Lower leg skin (tissue), 4 donors: ENCODE measurements around the gene KCNT1. TPM values are rescaled to one million over a fixed set of nuclear protein-coding genes. Genes with fewer than 3 reads are reported as not detected.

ENCODE experiments used
- DNase-seq, 2 donors: peaks; one replicate each; pipeline ENCODE4 v3.0.0-alpha.2; 2019; ENCODE audit warnings: low spot score in 2 of 2
- H3K4me3 ChIP-seq: fragments of 200-600 bp; sonication (generic); 2 replicates; pipeline ENCODE4 v1.5.1; 2017; ENCODE audit warnings: mild to moderate bottlenecking, low read depth; ENCODE audit not compliant: poor library complexity, severe bottlenecking
- POLR2A ChIP-seq, 2 donors: fragments of 450-650 bp; IDR thresholded peaks; one replicate each; pipeline ENCODE4 v1.6.1; 2016 to 2017; ENCODE audit warnings: antibody characterized with exemption in 2 of 2, mild to moderate bottlenecking in 1 of 2, moderate library complexity in 1 of 2
- WGBS, 2 donors: methylation state at CpG; one replicate each; pipeline ENCODE4 v1.1.5; 2018; 5-methylcytosine and 5-hydroxymethylcytosine counted together
- intact Hi-C: fragments of 100-400 bp; cut with DNase I; formaldehyde crosslinking; loops from one replicate; pipeline ENCODE4 v1.15.0; 2023; ENCODE audit warnings: low total_unique reads
- total RNA-seq, 4 donors: library from RNA; depleted of rRNA; stranded (reverse); fragments of >200 nt; gene quantifications; one replicate each; pipeline ENCODE4 v1.1.0, GENCODE V29; 2016
- TF ChIP-seq, protein P1 (sequence below), 3 donors: fragments of 450-650 bp; IDR thresholded peaks; one replicate each; pipeline ENCODE4 v1.5.1; 2016; ENCODE audit warnings: antibody characterized with exemption in 3 of 3, mild to moderate bottlenecking in 3 of 3, moderate library complexity in 2 of 3

Gene KCNT1
- total RNA-seq, 4 donors from 2014 or later: 0.10 TPM; not detected in 3

- DNase-seq: no peak
- TF ChIP-seq, protein P1, sequence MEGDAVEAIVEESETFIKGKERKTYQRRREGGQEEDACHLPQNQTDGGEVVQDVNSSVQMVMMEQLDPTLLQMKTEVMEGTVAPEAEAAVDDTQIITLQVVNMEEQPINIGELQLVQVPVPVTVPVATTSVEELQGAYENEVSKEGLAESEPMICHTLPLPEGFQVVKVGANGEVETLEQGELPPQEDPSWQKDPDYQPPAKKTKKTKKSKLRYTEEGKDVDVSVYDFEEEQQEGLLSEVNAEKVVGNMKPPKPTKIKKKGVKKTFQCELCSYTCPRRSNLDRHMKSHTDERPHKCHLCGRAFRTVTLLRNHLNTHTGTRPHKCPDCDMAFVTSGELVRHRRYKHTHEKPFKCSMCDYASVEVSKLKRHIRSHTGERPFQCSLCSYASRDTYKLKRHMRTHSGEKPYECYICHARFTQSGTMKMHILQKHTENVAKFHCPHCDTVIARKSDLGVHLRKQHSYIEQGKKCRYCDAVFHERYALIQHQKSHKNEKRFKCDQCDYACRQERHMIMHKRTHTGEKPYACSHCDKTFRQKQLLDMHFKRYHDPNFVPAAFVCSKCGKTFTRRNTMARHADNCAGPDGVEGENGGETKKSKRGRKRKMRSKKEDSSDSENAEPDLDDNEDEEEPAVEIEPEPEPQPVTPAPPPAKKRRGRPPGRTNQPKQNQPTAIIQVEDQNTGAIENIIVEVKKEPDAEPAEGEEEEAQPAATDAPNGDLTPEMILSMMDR (IDR thresholded peaks at IDR 0.05): no peak
- no peak for TF ChIP-seq POLR2A (IDR thresholded peaks at IDR 0.05)
- no peak overlapping the region for H3K4me3 ChIP-seq
- intact Hi-C loops: no loop called here
- 58 to 63% methylated on average over 20 of the region's 20 CpGs for WGBS, 2 donors
These were observed 59.3 kb downstream of the KCNT1 start for GRCh38 chr9:135761150-135761844.

- TF ChIP-seq, protein P1 (IDR thresholded peaks at IDR 0.05): no peak
- no peak for TF ChIP-seq POLR2A (IDR thresholded peaks at IDR 0.05)
- intact Hi-C loops: no loop called here
- WGBS, 2 donors: 82 to 87% methylated on average over 14 to 16 of the region's 16 CpGs
- no peak overlapping the region for H3K4me3 ChIP-seq
- DNase-seq: no peak
These were observed 59.8 kb downstream of the KCNT1 start for GRCh38 chr9:135761845-135762168.

GRCh38 chr9:135762921-135763320, 60.9 kb downstream of the KCNT1 start:
- 78 to 90% methylated on average over 7 to 13 of the region's 13 CpGs for WGBS, 2 donors
- H3K4me3 ChIP-seq: no peak overlapping the region
- intact Hi-C loops: no loop called here
- no peak for TF ChIP-seq POLR2A (IDR thresholded peaks at IDR 0.05)
- TF ChIP-seq, protein P1 (IDR thresholded peaks at IDR 0.05): no peak
- DNase-seq: no peak

GRCh38 chr9:135763716-135764446, 61.9 kb downstream of the KCNT1 start:
- 89% methylated on average over 12 to 23 of the region's 24 CpGs for WGBS, 2 donors
- DNase-seq: no peak
- intact Hi-C loops: no loop called here
- no peak overlapping the region for H3K4me3 ChIP-seq
- no peak for TF ChIP-seq POLR2A (IDR thresholded peaks at IDR 0.05)
- TF ChIP-seq, protein P1 (IDR thresholded peaks at IDR 0.05): no peak

- 93 to 94% methylated on average over 19 of the region's 19 CpGs for WGBS, 2 donors
- no peak overlapping the region for H3K4me3 ChIP-seq
- no peak for DNase-seq
- TF ChIP-seq POLR2A (IDR thresholded peaks at IDR 0.05): no peak
- TF ChIP-seq, protein P1 (IDR thresholded peaks at IDR 0.05): no peak
- intact Hi-C loops: no loop called here
These were observed 62.7 kb downstream of the KCNT1 start for GRCh38 chr9:135764731-135765130.
